HEK293 (cell line): ENCODE data around the gene COL11A2.

ENCODE experiments used
- CTCF ChIP-seq: fragments of 450-650 bp; formaldehyde crosslinking; IDR thresholded peaks from 2 replicates; pipeline ENCODE4 v1.5.1; 2016; ENCODE audit warnings: missing biosample characterization, missing genetic modification characterization
- YY1 ChIP-seq: fragments of 450-650 bp; formaldehyde crosslinking; IDR thresholded peaks from 2 replicates; pipeline ENCODE4 v1.5.1; 2018; ENCODE audit warnings: missing biosample characterization, missing genetic modification characterization
- YY2 ChIP-seq: fragments of 450-650 bp; formaldehyde crosslinking; IDR thresholded peaks from 2 replicates; pipeline ENCODE4 v1.5.1; 2016; ENCODE audit warnings: missing biosample characterization, missing genetic modification characterization

GRCh38 chr6:33166811-33167210, 25.5 kb downstream of the COL11A2 start:
- no peak for TF ChIP-seq CTCF (tag by site-specific recombination)
- no peak for TF ChIP-seq YY1
- TF ChIP-seq YY2: no peak
